ENCODE results near the gene BMP2K.

DNA sequence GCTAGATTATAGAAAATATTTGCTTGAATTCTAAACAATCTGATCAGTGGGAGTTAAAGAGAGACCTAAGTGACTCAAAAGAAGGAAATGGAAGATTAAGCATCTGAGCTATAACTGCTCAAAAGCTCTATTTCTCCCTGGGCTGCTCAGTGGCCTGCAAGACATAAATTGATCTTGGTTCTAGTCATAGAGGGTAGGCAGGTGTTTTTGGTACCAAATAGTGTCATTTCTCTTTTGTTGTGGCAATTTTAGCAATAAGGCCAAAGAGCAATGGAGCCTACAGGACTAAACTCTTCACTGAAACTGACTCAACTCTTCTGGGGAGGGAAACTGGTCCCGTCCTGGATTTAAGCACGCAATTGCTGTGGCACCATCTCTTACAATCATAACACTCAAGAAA lies 33.9 kb upstream of the BMP2K start:
- TF ChIP-seq, protein P1, sequence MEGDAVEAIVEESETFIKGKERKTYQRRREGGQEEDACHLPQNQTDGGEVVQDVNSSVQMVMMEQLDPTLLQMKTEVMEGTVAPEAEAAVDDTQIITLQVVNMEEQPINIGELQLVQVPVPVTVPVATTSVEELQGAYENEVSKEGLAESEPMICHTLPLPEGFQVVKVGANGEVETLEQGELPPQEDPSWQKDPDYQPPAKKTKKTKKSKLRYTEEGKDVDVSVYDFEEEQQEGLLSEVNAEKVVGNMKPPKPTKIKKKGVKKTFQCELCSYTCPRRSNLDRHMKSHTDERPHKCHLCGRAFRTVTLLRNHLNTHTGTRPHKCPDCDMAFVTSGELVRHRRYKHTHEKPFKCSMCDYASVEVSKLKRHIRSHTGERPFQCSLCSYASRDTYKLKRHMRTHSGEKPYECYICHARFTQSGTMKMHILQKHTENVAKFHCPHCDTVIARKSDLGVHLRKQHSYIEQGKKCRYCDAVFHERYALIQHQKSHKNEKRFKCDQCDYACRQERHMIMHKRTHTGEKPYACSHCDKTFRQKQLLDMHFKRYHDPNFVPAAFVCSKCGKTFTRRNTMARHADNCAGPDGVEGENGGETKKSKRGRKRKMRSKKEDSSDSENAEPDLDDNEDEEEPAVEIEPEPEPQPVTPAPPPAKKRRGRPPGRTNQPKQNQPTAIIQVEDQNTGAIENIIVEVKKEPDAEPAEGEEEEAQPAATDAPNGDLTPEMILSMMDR (IDR thresholded peaks at IDR 0.05), result no peak
- no peak for TF ChIP-seq POLR2A (IDR thresholded peaks at IDR 0.05)
